Measurements from ENCODE around the gene MEAF6. TPM values are rescaled to one million over a fixed set of nuclear protein-coding genes. Genes with fewer than 3 reads are reported as not detected.

MEAF6 gene
- polyA plus RNA-seq, 1 of the 3 experiments (the other 2 are of a cell fraction) = 60.5 TPM

DNA sequence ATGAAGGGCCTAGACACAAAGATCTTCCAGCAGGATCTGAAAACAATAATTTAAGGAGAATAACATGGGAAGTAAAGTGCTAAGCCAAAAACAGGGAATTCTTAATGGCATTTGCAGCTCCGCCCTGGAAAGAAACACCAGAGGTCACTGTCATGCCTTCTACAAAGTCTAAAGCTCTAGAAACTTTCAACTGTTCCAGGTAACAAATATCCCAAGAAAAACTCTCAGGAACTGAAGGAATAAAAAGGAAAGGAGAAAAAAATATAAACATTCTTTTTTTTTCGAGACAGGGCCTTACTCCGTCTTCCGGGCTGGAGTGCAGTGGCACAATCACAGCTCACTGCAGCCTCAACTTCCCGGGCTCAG is 27.0 kb downstream of the MEAF6 start:
- H3K79me2 ChIP-seq (ENCODE audit: insufficient read depth) = peaks cover 4% of the 10 kb centered on the region; the same call in 1 of the 2 replicates
- 0 out of 4 replicates have a peak overlapping the region, but pooled peaks of 1 of the 2 experiments have one; percentile 25 for H3K27ac ChIP-seq (ENCODE audit: low read depth in 2 of 2, low read length in 1 of 2)
- H3K9ac ChIP-seq = no peak overlapping the region
- peaks cover 0 to 30% of the 10 kb centered on the region in 2 experiments; a peak in 1 of 4 replicates for H3K4me1 ChIP-seq (ENCODE audit: control insufficient read depth in 1 of 2, insufficient read depth in 2 of 2, low read depth in 1 of 2, low read length in 1 of 2)
- no peak overlapping the region for H2AFZ ChIP-seq (ENCODE audit: low read depth)
- ChIA-PET CTCF (interaction anchor here (0.7 to 21.1 kb wide), 36 partner anchors 9 to 971 kb away, joined by 3 to 481 read pairs (median 4); partner anchors contain the start of genes DNALI1, MEAF6, SNIP1 and ZC3H12A), POLR2A (interaction anchor here (1.7 kb wide), 1 partner anchor 10 kb away, joined by 6 read pairs; no protein-coding TSS in a partner anchor)
- H3K9me2 ChIP-seq = no peaks in the 10 kb centered on the region
- H4K20me1 ChIP-seq (ENCODE audit: insufficient read depth) = no peaks in the 10 kb centered on the region
- peaks cover 25 to 28% of the 10 kb centered on the region in 2 experiments for H3K36me3 ChIP-seq (replicated peaks in 1 of 2; ENCODE audit: control insufficient read depth in 1 of 2, insufficient read depth in 2 of 2, low read length in 1 of 2)
- H3K27me3 ChIP-seq (ENCODE audit: insufficient read depth) = no peaks in the 10 kb centered on the region
- H3K4me2 ChIP-seq = no peak overlapping the region
- H3K4me3 ChIP-seq (ENCODE audit: low read depth in 2 of 2, low read length in 1 of 2) = peak overlapping the region in 1 of 2 experiments; percentile 1; a peak in 1 of 4 replicates
- no peaks in the 10 kb centered on the region for H3K9me3 ChIP-seq
- TF ChIP-seq TAF1 (IDR thresholded peaks at IDR 0.05; ENCODE audit: borderline replicate concordance, low read depth, low read length) = no peak
- TF ChIP-seq RFX5 (IDR thresholded peaks at IDR 0.05; ENCODE audit: low read length) = 0 out of 2 replicates have a peak, but pooled peaks have one; percentile 21
- DNase-seq = no peak
- peaks cover 15% of the 10 kb centered on the region for H3F3A ChIP-seq (replicated peaks; ENCODE audit: insufficient read depth)
- WGBS (ENCODE audit: low lambda C conversion rate) = 72% methylated on average over 5 of the region's 5 CpGs

DNA sequence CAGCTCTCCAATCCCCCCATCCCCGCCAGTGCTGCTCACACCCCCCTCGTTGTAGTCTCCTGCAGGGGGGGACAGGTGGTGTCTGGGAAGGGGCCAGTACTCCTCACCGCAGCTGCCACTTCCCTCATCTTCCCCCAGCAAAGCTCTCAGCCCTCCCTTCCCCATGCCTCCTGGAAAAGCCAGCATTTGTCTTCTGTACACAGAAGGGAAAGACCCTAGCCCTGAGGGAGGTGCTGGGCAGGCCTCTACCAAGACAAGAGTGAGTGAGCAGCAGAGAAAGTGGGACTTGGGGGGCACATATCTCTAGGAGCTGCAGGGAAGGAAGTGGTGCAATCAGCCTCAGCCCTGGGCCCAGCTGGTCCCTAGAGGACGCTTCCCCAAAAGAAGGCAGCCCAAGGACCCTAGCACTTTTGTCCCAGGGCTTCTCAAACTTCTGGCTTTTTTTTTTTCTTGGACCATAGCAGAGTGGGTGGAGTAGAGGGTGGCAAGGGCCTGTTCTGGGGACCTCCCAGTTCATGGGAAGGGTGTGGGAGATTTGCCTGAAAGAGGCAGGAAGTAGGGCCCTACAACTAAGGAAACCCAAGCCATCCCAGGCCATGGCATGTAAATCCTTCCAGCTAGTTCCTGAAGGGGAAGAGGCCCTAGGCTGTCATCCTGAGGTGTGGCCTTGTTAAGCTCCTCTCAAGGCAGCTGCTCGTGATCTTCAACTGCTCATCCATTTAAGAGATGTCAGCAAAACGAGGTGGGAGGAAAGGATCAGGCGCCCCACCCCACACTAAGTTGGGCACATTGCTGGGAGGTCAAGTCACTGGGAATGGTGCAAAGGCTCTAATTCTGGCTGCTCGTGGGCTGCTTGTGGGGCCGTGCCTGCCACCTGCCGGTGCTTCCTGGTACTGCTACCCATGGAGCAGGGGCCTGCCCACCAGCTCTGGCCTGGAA is 27.6 kb downstream of the MEAF6 start:
- no peak overlapping the region for H3K4me2 ChIP-seq
- peak; percentile 83 for DNase-seq
- POLR2A ChIA-PET = interaction anchor here (1.7 kb wide), 1 partner anchor 10 kb away, joined by 6 read pairs; no protein-coding TSS in a partner anchor

More for the DNA sequence above, 27.6 kb downstream of the MEAF6 start:
- H3K4me3 ChIP-seq (ENCODE audit: low read depth in 2 of 2, low read length in 1 of 2) = peak overlapping the region in 1 of 2 experiments; percentile 1; a peak in 1 of 4 replicates
- peaks cover 9% of the 10 kb centered on the region; the same call in 1 of the 2 replicates for H3K79me2 ChIP-seq (ENCODE audit: insufficient read depth)
- 32% methylated on average over 8 of the region's 10 CpGs for WGBS (ENCODE audit: low lambda C conversion rate)
- peak; percentile 83 for TF ChIP-seq RAD21 (IDR thresholded peaks at IDR 0.05; ENCODE audit: low read length)
- TF ChIP-seq CHD2 (IDR thresholded peaks at IDR 0.05; ENCODE audit: low read length, partially characterized antibody) = no peak
- no peak for TF ChIP-seq NRF1 (IDR thresholded peaks at IDR 0.05; ENCODE audit: low read depth, low read length)
- TF ChIP-seq SMC3 (IDR thresholded peaks at IDR 0.05; ENCODE audit: low read depth, low read length) = peak; percentile 96
- peak; percentile 52; the same call in 1 of the 2 replicates for TF ChIP-seq MXI1 (IDR thresholded peaks at IDR 0.05; ENCODE audit: low read depth, low read length)
- no peak for TF ChIP-seq YY1 (IDR thresholded peaks at IDR 0.05; ENCODE audit: low read depth)
- TF ChIP-seq RFX5 (IDR thresholded peaks at IDR 0.05; ENCODE audit: low read length) = no peak
- TF ChIP-seq TCF12 (IDR thresholded peaks at IDR 0.05) = no peak
- no peak for TF ChIP-seq GABPA (IDR thresholded peaks at IDR 0.05; ENCODE audit: low read depth)
- TF ChIP-seq, protein P1, sequence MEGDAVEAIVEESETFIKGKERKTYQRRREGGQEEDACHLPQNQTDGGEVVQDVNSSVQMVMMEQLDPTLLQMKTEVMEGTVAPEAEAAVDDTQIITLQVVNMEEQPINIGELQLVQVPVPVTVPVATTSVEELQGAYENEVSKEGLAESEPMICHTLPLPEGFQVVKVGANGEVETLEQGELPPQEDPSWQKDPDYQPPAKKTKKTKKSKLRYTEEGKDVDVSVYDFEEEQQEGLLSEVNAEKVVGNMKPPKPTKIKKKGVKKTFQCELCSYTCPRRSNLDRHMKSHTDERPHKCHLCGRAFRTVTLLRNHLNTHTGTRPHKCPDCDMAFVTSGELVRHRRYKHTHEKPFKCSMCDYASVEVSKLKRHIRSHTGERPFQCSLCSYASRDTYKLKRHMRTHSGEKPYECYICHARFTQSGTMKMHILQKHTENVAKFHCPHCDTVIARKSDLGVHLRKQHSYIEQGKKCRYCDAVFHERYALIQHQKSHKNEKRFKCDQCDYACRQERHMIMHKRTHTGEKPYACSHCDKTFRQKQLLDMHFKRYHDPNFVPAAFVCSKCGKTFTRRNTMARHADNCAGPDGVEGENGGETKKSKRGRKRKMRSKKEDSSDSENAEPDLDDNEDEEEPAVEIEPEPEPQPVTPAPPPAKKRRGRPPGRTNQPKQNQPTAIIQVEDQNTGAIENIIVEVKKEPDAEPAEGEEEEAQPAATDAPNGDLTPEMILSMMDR (IDR thresholded peaks at IDR 0.05) = peak; percentile 97
- H3K27me3 ChIP-seq (ENCODE audit: insufficient read depth) = no peaks in the 10 kb centered on the region
- H3K27ac ChIP-seq (ENCODE audit: low read depth in 2 of 2, low read length in 1 of 2) = peak overlapping the region; percentile 5 to 13; a peak in 1 of 4 replicates
- no peaks in the 10 kb centered on the region for H3K9me3 ChIP-seq
- no peaks in the 10 kb centered on the region for H4K20me1 ChIP-seq (ENCODE audit: insufficient read depth)
- CTCF ChIA-PET = interaction anchor here (0.5 to 21.1 kb wide), 41 partner anchors 10 to 971 kb away, joined by 3 to 481 read pairs (median 4); partner anchors contain the start of genes DNALI1, MEAF6, SNIP1 and ZC3H12A
- no peaks in the 10 kb centered on the region for H3K9me2 ChIP-seq
- H3K9ac ChIP-seq = no peak overlapping the region
- peaks cover 0 to 30% of the 10 kb centered on the region in 2 experiments; a peak in 1 of 4 replicates for H3K4me1 ChIP-seq (ENCODE audit: control insufficient read depth in 1 of 2, insufficient read depth in 2 of 2, low read depth in 1 of 2, low read length in 1 of 2)
- peaks cover 21 to 29% of the 10 kb centered on the region in 2 experiments for H3K36me3 ChIP-seq (replicated peaks in 1 of 2; ENCODE audit: control insufficient read depth in 1 of 2, insufficient read depth in 2 of 2, low read length in 1 of 2)
- peaks cover 15% of the 10 kb centered on the region for H3F3A ChIP-seq (replicated peaks; ENCODE audit: insufficient read depth)
- H2AFZ ChIP-seq (ENCODE audit: low read depth) = no peak overlapping the region

Measured in SK-N-SH (cell line).